DOHH2 (cell line): ENCODE data around the gene HLX.
A peak's percentile ranks its signal among the peaks of the same experiment; 100 is the strongest.

Experiments
- H3F3A ChIP-seq: fragments of 200-600 bp; sonication (generic), shearing (Covaris generic); 2 replicates; pipeline ENCODE4 v1.6.0; 2016; ENCODE audit warnings: antibody characterized with exemption, mild to moderate bottlenecking; ENCODE audit not compliant: control insufficient read depth, insufficient read depth
- H3K27ac ChIP-seq: fragments of 200-600 bp; sonication (generic); 2 replicates; pipeline ENCODE4 v1.5.1; 2014; ENCODE audit warnings: low read depth, mild to moderate bottlenecking, low read length, moderate library complexity
- H3K27me3 ChIP-seq: fragments of 200-600 bp; sonication (generic); 2 replicates; pipeline ENCODE4 v1.6.1; 2014; ENCODE audit warnings: mild to moderate bottlenecking, low read length, mixed read lengths; ENCODE audit not compliant: control insufficient read depth
- H3K36me3 ChIP-seq: fragments of 200-600 bp; sonication (generic); 2 replicates; pipeline ENCODE4 v1.6.1; 2014; ENCODE audit warnings: mild to moderate bottlenecking, low read length, moderate library complexity, mixed read lengths; ENCODE audit not compliant: control insufficient read depth
- H3K4me1 ChIP-seq: fragments of 200-600 bp; sonication (generic); 2 replicates; pipeline ENCODE4 v1.6.1; 2014; ENCODE audit warnings: mild to moderate bottlenecking, low read length, mixed read lengths; ENCODE audit not compliant: control insufficient read depth
- H3K4me2 ChIP-seq: fragments of 200-600 bp; sonication (generic); 2 replicates; pipeline ENCODE4 v1.6.0; 2014; ENCODE audit warnings: mild to moderate bottlenecking, low read length, moderate library complexity
- H3K4me3 ChIP-seq: fragments of 200-600 bp; sonication (generic); 2 replicates; pipeline ENCODE4 v1.5.1; 2014; ENCODE audit warnings: mild to moderate bottlenecking, low read length, mixed read lengths
- H3K79me2 ChIP-seq: fragments of 200-600 bp; sonication (generic); 2 replicates; pipeline ENCODE4 v1.6.1; 2014; ENCODE audit warnings: mild to moderate bottlenecking, low read length, mixed read lengths; ENCODE audit not compliant: control insufficient read depth
- H3K9me2 ChIP-seq: fragments of 200-600 bp; sonication (generic); replicated peaks from 2 replicates; pipeline ENCODE4 v1.6.1; 2014; ENCODE audit warnings: mild to moderate bottlenecking, low read length, mixed read lengths; ENCODE audit not compliant: control insufficient read depth
- H3K9me3 ChIP-seq: fragments of 200-600 bp; sonication (generic); 2 replicates; pipeline ENCODE4 v1.6.1; 2014; ENCODE audit warnings: antibody characterized with exemption, low read length, mixed read lengths; ENCODE audit not compliant: control insufficient read depth, insufficient read depth
- H4K20me1 ChIP-seq: fragments of 200-600 bp; sonication (generic); 2 replicates; pipeline ENCODE4 v1.6.0; 2014; ENCODE audit warnings: low read depth, mild to moderate bottlenecking, antibody characterized with exemption, low read length, moderate library complexity; ENCODE audit not compliant: control insufficient read depth, insufficient read depth
- EZH2phosphoT487 ChIP-seq: fragments of 200-600 bp; sonication (generic); IDR thresholded peaks from 2 replicates; pipeline ENCODE4 v1.6.1; 2017; ENCODE audit warnings: borderline replicate concordance, mild to moderate bottlenecking, antibody characterized with exemption, low read length, moderate library complexity, mixed read lengths
- TF ChIP-seq, protein P1 (sequence below): fragments of 200-600 bp; sonication (generic); IDR thresholded peaks from one replicate; pipeline ENCODE4 v1.5.1; 2014; ENCODE audit warnings: antibody characterized with exemption, mild to moderate bottlenecking, low read depth, low read length; ENCODE audit not compliant: poor library complexity, severe bottlenecking

HLX gene

DNA sequence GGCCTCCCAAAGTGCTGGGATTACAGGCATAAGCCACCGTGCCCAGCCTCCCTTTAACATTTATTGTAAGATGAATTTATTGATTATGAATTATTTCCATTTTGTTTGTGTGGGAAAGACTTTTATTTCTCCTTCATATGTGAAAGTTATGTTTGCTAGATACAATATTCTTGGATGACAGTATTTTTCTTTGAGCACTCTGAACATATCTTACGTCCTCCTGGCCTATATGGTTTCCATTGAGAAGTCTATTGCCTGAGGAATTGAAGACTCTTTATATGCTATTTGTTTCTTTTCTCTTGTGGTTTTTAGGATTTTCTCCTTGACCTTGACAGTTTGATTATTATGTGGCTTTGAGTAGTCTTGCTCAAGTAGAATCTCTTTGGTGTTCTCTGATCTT lies 26.8 kb upstream of the HLX start:
- H3K4me2 ChIP-seq = no peak overlapping the region
- H3K9me3 ChIP-seq = no peaks in the 10 kb centered on the region
- H3K4me3 ChIP-seq = no peak overlapping the region
- no peak overlapping the region for H3K27ac ChIP-seq
- no peaks in the 10 kb centered on the region for H3K36me3 ChIP-seq
- H3K4me1 ChIP-seq = no peaks in the 10 kb centered on the region
- H3F3A ChIP-seq = no peaks in the 10 kb centered on the region
- H3K9me2 ChIP-seq = no peaks in the 10 kb centered on the region
- no peaks in the 10 kb centered on the region for H4K20me1 ChIP-seq
- H3K79me2 ChIP-seq = no peaks in the 10 kb centered on the region
- TF ChIP-seq, protein P1, sequence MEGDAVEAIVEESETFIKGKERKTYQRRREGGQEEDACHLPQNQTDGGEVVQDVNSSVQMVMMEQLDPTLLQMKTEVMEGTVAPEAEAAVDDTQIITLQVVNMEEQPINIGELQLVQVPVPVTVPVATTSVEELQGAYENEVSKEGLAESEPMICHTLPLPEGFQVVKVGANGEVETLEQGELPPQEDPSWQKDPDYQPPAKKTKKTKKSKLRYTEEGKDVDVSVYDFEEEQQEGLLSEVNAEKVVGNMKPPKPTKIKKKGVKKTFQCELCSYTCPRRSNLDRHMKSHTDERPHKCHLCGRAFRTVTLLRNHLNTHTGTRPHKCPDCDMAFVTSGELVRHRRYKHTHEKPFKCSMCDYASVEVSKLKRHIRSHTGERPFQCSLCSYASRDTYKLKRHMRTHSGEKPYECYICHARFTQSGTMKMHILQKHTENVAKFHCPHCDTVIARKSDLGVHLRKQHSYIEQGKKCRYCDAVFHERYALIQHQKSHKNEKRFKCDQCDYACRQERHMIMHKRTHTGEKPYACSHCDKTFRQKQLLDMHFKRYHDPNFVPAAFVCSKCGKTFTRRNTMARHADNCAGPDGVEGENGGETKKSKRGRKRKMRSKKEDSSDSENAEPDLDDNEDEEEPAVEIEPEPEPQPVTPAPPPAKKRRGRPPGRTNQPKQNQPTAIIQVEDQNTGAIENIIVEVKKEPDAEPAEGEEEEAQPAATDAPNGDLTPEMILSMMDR = no peak
- no peak for TF ChIP-seq EZH2phosphoT487
- H3K27me3 ChIP-seq = no peaks in the 10 kb centered on the region

GRCh38 chr1:220872296-220872695 lies 6.9 kb upstream of the HLX start:
- Histone ChIP-seq H3K36me3 (no peaks in the 10 kb centered on the region), H4K20me1 (no peaks in the 10 kb centered on the region), H3K4me1 (peaks cover 6% of the 10 kb centered on the region; the same call in 1 of the 2 replicates), H3K27ac (no peak overlapping the region), H3K9me2 (no peaks in the 10 kb centered on the region), H3K4me2 (no peak overlapping the region), H3F3A (no peaks in the 10 kb centered on the region), H3K4me3 (no peak overlapping the region), H3K9me3 (no peaks in the 10 kb centered on the region), H3K79me2 (no peaks in the 10 kb centered on the region), H3K27me3 (peaks cover 21% of the 10 kb centered on the region)
- no peak for TF ChIP-seq EZH2phosphoT487
- TF ChIP-seq, protein P1 = no peak

DNA sequence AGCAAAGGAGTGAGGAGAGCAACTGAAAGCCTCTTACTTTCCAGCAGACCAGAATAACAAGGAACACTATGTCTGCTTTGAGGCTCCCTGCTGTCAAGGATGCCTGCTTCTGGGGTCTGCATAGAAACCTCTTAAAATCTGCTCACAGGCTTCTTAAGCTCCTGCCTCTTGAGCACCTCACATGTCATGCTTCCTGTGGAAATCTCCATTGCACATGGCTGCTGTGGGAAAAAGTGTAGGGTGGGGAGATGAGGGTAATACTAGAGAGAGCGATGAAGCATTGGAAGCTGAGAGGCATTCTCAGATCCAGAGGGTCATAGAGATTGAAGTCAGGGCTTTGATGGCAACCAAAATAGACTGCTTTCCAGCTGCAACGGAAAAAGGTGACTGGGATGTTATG lies 6.2 kb upstream of the HLX start:
- no peaks in the 10 kb centered on the region for H4K20me1 ChIP-seq
- TF ChIP-seq EZH2phosphoT487 = no peak
- H3K9me2 ChIP-seq = no peaks in the 10 kb centered on the region
- peaks cover 28% of the 10 kb centered on the region for H3K27me3 ChIP-seq
- H3K27ac ChIP-seq = no peak overlapping the region
- H3K79me2 ChIP-seq = no peaks in the 10 kb centered on the region
- H3K4me1 ChIP-seq = peaks cover 7% of the 10 kb centered on the region; the same call in 1 of the 2 replicates
- H3K36me3 ChIP-seq = no peaks in the 10 kb centered on the region
- H3K4me2 ChIP-seq = no peak overlapping the region
- no peaks in the 10 kb centered on the region for H3K9me3 ChIP-seq
- H3F3A ChIP-seq = no peaks in the 10 kb centered on the region
- no peak overlapping the region for H3K4me3 ChIP-seq

GRCh38 chr1:220873868-220874655 lies 5.2 kb upstream of the HLX start:
- peaks cover 16% of the 10 kb centered on the region for H3K4me1 ChIP-seq
- no peak for TF ChIP-seq EZH2phosphoT487
- TF ChIP-seq, protein P1 = peak; percentile 87
- H3K27ac ChIP-seq = no peak overlapping the region
- H3K4me3 ChIP-seq = no peak overlapping the region
- H4K20me1 ChIP-seq = no peaks in the 10 kb centered on the region
- H3K9me2 ChIP-seq = no peaks in the 10 kb centered on the region
- H3K4me2 ChIP-seq = no peak overlapping the region
- no peaks in the 10 kb centered on the region for H3K36me3 ChIP-seq
- H3K79me2 ChIP-seq = no peaks in the 10 kb centered on the region
- H3K9me3 ChIP-seq = no peaks in the 10 kb centered on the region
- H3K27me3 ChIP-seq = peaks cover 38% of the 10 kb centered on the region
- no peaks in the 10 kb centered on the region for H3F3A ChIP-seq
